ELF-1 (cell line): ENCODE measurements around the gene PTPRO.
A peak's percentile ranks its signal among the peaks of the same experiment; 100 is the strongest.

Experiments
- DNase-seq: peaks from one replicate; pipeline ENCODE4 v3.0.0-alpha.2; 2016; ENCODE audit warnings: low read depth, low spot score

PTPRO gene

GRCh38 chr12:15322164-15323061 lies at the start of gene PTPRO:
Gene PTPRO, plus strand, starts transcription at chr12:15322508.
- peak; percentile 66 for DNase-seq

GRCh38 chr12:15273896-15274295 lies 48.4 kb upstream of the PTPRO start:
- no peak for DNase-seq

GRCh38 chr12:15274561-15274967 lies 47.7 kb upstream of the PTPRO start:
- no peak for DNase-seq

- peak; percentile 60 for DNase-seq
Observed at GRCh38 chr12:15276088-15276698, 46.1 kb upstream of the PTPRO start.

GRCh38 chr12:15278816-15279658 lies 43.3 kb upstream of the PTPRO start:
- no peak for DNase-seq

- no peak for DNase-seq
Observed at GRCh38 chr12:15280930-15281329, 41.4 kb upstream of the PTPRO start.

GRCh38 chr12:15289192-15289591 lies 33.1 kb upstream of the PTPRO start:
- DNase-seq: no peak

- no peak for DNase-seq
Observed at GRCh38 chr12:15293731-15294130, 28.6 kb upstream of the PTPRO start.

- DNase-seq: no peak
Observed at GRCh38 chr12:15299947-15300346, 22.4 kb upstream of the PTPRO start.

- no peak for DNase-seq
Observed at GRCh38 chr12:15304296-15304695, 18.0 kb upstream of the PTPRO start.

- peak; percentile 4 for DNase-seq
Observed at GRCh38 chr12:15306605-15307004, 15.7 kb upstream of the PTPRO start.

GRCh38 chr12:15307079-15307478 lies 15.2 kb upstream of the PTPRO start:
- DNase-seq: no peak

- no peak for DNase-seq
Observed at GRCh38 chr12:15318841-15319240, 3.5 kb upstream of the PTPRO start.

- DNase-seq: no peak
Observed at GRCh38 chr12:15320881-15321280, 1.4 kb upstream of the PTPRO start.

- no peak for DNase-seq
Observed at GRCh38 chr12:15323480-15323879, 1.2 kb downstream of the PTPRO start.

- DNase-seq: no peak
Observed at GRCh38 chr12:15329891-15330290, 7.6 kb downstream of the PTPRO start.

GRCh38 chr12:15334225-15334624 lies 11.9 kb downstream of the PTPRO start:
- no peak for DNase-seq

GRCh38 chr12:15335959-15336358 lies 13.7 kb downstream of the PTPRO start:
- no peak for DNase-seq

GRCh38 chr12:15336768-15337553 lies 14.7 kb downstream of the PTPRO start:
- no peak for DNase-seq

- no peak for DNase-seq
Observed at GRCh38 chr12:15341371-15341770, 19.1 kb downstream of the PTPRO start.

GRCh38 chr12:15344561-15344960 lies 22.3 kb downstream of the PTPRO start:
- no peak for DNase-seq
